SH-SY5Y (cell line): ENCODE data around the gene CACHD1.

Experiments used
- GATA2 ChIP-seq: IDR thresholded peaks from 2 replicates; pipeline ENCODE4 v1.6.1; 2011; ENCODE audit warnings: mild to moderate bottlenecking, low read depth, low read length
- GATA3 ChIP-seq: IDR thresholded peaks from 2 replicates; pipeline ENCODE4 v1.6.1; 2011; ENCODE audit warnings: low read depth, mild to moderate bottlenecking, low read length, moderate library complexity

GRCh38 chr1:64563958-64564565 lies 94.1 kb downstream of the CACHD1 start:
- no peak for TF ChIP-seq GATA2
- TF ChIP-seq GATA3: no peak
